Activated naive CD4-positive, alpha-beta T cell treated with anti-CD3 and anti-CD28 coated beads, Interleukin-2, amount 50 U/mL, for 24 hours (primary cell): ENCODE results near the gene SCAPER.
"Not testable (repeated sequence)": the region's sequence is repeated elsewhere in the genome, so short reads cannot be mapped to it uniquely, and the experiment has no call there.

ENCODE experiments used
- H3K27ac Mint-ChIP-seq: one replicate; pipeline ENCODE4 v1.8.0; 2021; ENCODE audit warnings: mild to moderate bottlenecking, mixed read lengths
- H3K27me3 Mint-ChIP-seq: one replicate; pipeline ENCODE4 v1.8.0; 2021; ENCODE audit warnings: mixed read lengths
- H3K36me3 Mint-ChIP-seq: one replicate; pipeline ENCODE4 v1.8.0; 2021; ENCODE audit warnings: mixed read lengths
- H3K4me1 Mint-ChIP-seq: one replicate; pipeline ENCODE4 v1.8.0; 2021; ENCODE audit warnings: mixed read lengths
- H3K4me3 Mint-ChIP-seq: one replicate; pipeline ENCODE4 v1.8.0; 2021; ENCODE audit warnings: mild to moderate bottlenecking, mixed read lengths
- H3K9me3 Mint-ChIP-seq: one replicate; pipeline ENCODE4 v1.8.0; 2021; ENCODE audit warnings: mixed read lengths

The SCAPER gene

DNA sequence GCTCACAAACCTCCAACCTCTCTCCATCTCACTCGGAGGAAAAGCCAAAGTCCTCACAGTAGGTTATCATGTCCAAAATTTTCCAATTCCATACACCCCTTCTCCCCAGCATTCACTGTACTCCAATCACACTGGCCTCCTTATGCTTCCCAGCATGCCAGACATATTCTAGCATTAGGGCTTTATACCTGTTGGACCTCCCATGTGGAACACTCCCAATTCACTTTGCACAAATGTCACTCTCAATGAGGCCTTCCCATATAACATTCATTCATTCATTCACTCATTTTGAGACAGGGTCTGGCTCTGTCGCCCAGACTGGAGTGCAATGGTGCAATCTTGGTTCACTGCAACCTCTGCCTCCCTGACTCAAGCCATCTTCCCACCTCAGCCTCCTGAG, 19.9 kb downstream of the SCAPER start:
- Mint-ChIP-seq H3K27me3 (no peaks in the 10 kb centered on the region), H3K27ac (no peak overlapping the region), H3K4me3 (no peak overlapping the region), H3K9me3 (peaks cover 3% of the 10 kb centered on the region), H3K4me1 (peaks cover 30% of the 10 kb centered on the region), H3K36me3 (peaks cover 14% of the 10 kb centered on the region)

- no peak overlapping the region for H3K27ac Mint-ChIP-seq
These were observed 29.2 kb downstream of the SCAPER start for GRCh38 chr15:76875911-76876310.

GRCh38 chr15:76873066-76873465, 32.1 kb downstream of the SCAPER start:
- not testable (repeated sequence) for H3K27ac Mint-ChIP-seq, H3K4me3 Mint-ChIP-seq, H3K9me3 Mint-ChIP-seq, H3K27me3 Mint-ChIP-seq
- Mint-ChIP-seq H3K4me1 (peaks cover 32% of the 10 kb centered on the region), H3K36me3 (peaks cover 18% of the 10 kb centered on the region)

More at GRCh38 chr15:76875911-76876310, 29.2 kb downstream of the SCAPER start:
- Mint-ChIP-seq H3K27me3 (no peaks in the 10 kb centered on the region), H3K9me3 (no peaks in the 10 kb centered on the region), H3K4me1 (peaks cover 15% of the 10 kb centered on the region), H3K36me3 (peaks cover 16% of the 10 kb centered on the region), H3K4me3 (no peak overlapping the region)

DNA sequence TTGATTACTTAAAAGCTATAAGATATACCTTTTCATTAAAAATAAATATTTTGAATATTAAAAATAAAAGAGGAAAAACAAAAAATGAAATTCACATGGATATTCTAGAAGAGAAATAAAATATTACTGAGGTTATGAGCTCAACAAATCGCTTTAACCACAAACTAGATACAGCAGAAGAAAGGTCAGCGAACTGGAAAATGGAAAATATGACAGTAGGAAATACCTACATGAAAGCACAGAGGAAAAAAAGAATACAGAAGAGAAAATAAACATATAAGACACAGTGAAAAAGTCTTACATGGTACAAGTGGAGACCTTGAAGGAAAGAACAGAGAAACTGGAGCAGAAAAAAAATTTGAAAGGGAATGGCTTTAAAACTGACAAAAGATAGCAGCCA, 33.2 kb downstream of the SCAPER start:
- Mint-ChIP-seq H3K4me1 (peaks cover 43% of the 10 kb centered on the region), H3K27ac (peak overlapping the region; percentile 6), H3K27me3 (no peaks in the 10 kb centered on the region), H3K4me3 (peak overlapping the region; percentile 16), H3K9me3 (no peaks in the 10 kb centered on the region), H3K36me3 (peaks cover 18% of the 10 kb centered on the region)

- no peaks in the 10 kb centered on the region for H3K9me3 Mint-ChIP-seq
- H3K27ac Mint-ChIP-seq: no peak overlapping the region
- peaks cover 71% of the 10 kb centered on the region for H3K4me1 Mint-ChIP-seq
- no peaks in the 10 kb centered on the region for H3K27me3 Mint-ChIP-seq
- H3K4me3 Mint-ChIP-seq: no peak overlapping the region
- H3K36me3 Mint-ChIP-seq: peaks cover 12% of the 10 kb centered on the region
These were observed 36.4 kb downstream of the SCAPER start for GRCh38 chr15:76868740-76869139.

DNA sequence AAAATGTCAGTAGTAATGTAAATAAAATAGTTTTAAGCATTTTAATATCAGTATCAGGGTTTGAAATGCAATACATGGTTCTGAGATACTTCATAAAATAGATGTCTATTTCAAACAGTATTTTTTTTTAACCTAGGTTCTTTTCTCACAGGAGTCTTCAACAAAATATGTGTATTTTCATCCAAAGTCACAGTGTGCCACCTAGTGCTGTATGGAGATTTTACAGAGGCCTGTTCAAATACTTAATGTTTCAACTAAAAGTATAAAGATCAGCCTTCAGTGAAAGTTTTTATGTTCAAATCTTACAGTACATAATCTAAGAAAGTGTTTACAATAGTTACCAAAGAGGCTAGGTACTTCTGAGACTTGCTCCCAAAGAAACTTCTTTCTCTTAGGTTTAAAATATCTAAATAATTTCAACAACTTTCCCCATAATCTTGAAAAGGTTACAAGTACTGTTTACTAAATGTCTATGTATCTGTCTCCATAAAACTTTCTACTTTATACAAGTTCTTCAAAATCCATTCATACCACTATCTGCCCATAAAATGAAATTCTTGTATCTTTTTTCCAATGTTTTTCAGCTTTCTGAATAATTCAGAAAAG, 38.3 kb downstream of the SCAPER start:
- H3K9me3 Mint-ChIP-seq: no peaks in the 10 kb centered on the region
- no peaks in the 10 kb centered on the region for H3K27me3 Mint-ChIP-seq
- H3K4me1 Mint-ChIP-seq: peaks cover 75% of the 10 kb centered on the region
- no peak overlapping the region for H3K27ac Mint-ChIP-seq
- no peak overlapping the region for H3K4me3 Mint-ChIP-seq
- H3K36me3 Mint-ChIP-seq: peaks cover 8% of the 10 kb centered on the region

DNA sequence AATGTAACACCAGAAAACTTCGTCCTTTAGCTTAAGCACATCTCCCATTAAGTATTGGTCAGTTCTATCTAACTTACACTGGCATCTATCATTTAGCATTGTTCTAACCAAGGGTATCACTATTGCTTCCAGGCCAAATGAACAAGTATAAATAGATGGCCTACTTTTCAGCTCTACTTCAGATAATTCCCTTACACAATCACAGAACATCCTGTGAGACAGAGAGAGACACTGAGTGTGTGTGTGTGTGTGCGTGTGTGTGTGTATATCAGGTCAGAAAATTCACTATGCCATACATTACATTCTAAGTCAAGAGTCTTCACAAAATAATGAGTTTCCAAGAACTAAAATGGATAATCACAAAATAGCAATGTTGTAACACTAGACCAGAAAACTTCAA, 39.1 kb downstream of the SCAPER start:
- Mint-ChIP-seq H3K27me3 (no peaks in the 10 kb centered on the region), H3K4me1 (peaks cover 77% of the 10 kb centered on the region), H3K36me3 (peaks cover 8% of the 10 kb centered on the region), H3K27ac (no peak overlapping the region), H3K9me3 (no peaks in the 10 kb centered on the region), H3K4me3 (no peak overlapping the region)

GRCh38 chr15:76865548-76865991, 39.6 kb downstream of the SCAPER start:
- peaks cover 7% of the 10 kb centered on the region for H3K36me3 Mint-ChIP-seq
- no peak overlapping the region for H3K27ac Mint-ChIP-seq
- peaks cover 74% of the 10 kb centered on the region for H3K4me1 Mint-ChIP-seq
- H3K27me3 Mint-ChIP-seq: no peaks in the 10 kb centered on the region
- no peak overlapping the region for H3K4me3 Mint-ChIP-seq
- no peaks in the 10 kb centered on the region for H3K9me3 Mint-ChIP-seq

DNA sequence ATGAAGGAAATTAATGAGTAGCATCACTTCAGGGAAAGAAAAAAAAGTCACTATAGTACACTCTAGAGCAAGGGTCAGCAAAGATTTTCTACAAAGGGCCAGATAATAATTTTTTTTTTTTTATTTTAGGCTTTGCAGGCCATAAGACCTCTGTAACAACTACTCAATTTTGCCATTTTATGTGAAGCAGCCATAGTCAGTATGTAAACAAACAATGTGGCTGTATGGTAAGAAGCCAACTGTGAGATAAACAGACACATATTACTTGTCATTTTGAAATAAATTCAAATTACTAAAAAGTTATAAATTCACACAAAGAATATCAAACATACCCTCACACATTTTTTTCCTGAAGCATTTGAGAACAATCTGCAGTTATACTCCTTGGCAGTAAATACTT, 40.6 kb downstream of the SCAPER start:
- no peak overlapping the region for H3K4me3 Mint-ChIP-seq
- H3K27ac Mint-ChIP-seq: no peak overlapping the region
- H3K4me1 Mint-ChIP-seq: peaks cover 71% of the 10 kb centered on the region
- no peaks in the 10 kb centered on the region for H3K27me3 Mint-ChIP-seq
- H3K36me3 Mint-ChIP-seq: peaks cover 2% of the 10 kb centered on the region
- H3K9me3 Mint-ChIP-seq: no peaks in the 10 kb centered on the region

DNA sequence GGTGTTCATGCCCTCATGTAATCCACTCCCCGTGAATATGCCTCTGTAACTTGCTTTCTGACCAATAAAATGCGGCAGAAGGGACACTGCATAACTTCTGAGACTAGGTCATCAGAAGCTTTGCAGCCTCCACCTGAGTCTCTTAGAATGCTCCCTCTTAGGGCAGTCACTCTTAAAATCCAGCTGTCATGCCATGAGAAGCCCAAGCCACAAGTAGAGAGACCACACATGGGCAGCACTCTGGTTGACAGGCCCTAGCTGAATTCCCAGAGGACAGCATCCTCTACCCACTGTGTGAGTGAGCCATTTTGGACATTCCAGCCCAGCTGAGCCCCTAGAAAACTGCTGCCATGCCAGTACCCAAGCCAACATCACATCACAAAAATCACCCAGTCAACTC, 41.4 kb downstream of the SCAPER start:
- Mint-ChIP-seq H3K9me3 (no peaks in the 10 kb centered on the region), H3K4me1 (peaks cover 66% of the 10 kb centered on the region), H3K27me3 (no peaks in the 10 kb centered on the region), H3K4me3 (no peak overlapping the region), H3K36me3 (peaks cover 2% of the 10 kb centered on the region), H3K27ac (peak overlapping the region; percentile 43)

DNA sequence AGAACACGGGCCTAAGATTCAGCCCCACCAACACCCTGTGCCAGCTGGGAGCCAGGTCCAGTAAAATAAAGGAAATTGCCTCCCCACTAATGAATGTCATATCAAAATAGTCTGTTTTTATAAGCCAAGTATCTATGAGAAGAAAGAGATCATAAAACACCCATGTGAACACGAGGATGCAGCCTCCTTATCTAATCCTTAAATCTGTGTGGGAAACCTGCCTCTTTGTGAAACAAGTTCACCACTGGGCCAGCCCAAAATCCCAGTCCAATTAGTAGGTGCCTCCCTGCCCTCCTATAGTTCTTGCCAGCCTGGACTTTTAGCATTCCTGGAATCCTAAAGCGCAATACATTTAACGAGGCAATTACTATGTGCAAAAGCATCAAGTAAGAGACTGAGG, 42.0 kb downstream of the SCAPER start:
- H3K27me3 Mint-ChIP-seq: no peaks in the 10 kb centered on the region
- H3K4me1 Mint-ChIP-seq: peaks cover 64% of the 10 kb centered on the region
- H3K36me3 Mint-ChIP-seq: peaks cover 4% of the 10 kb centered on the region
- no peak overlapping the region for H3K4me3 Mint-ChIP-seq
- H3K9me3 Mint-ChIP-seq: no peaks in the 10 kb centered on the region
- H3K27ac Mint-ChIP-seq: no peak overlapping the region

DNA sequence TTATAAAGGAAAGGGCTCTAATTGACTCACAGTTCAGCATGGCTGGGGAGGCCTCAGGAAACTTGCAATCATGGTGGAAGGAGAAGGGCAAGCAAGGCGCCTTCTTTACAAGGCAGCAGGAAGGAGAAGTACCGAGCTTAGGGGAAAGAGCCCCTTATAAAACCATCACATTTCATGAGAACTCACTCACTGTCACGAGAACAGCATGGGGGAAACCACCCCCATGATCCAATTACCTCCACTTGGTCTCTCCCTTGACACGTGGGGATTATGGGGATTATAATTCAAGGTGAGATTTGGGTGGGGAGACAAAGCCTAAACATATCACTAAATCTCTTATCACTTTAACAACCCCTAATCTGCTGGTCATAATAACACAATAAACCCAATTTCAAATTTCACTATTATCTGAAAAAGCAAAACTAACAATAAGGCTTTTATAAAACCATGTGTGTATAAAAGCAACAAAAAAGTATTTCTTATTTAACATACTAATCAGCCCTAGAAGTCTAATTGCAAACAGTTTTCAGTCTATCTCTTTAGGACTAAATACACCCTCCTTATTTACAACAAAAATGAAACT, 43.2 kb downstream of the SCAPER start:
- no peak overlapping the region for H3K4me3 Mint-ChIP-seq
- H3K4me1 Mint-ChIP-seq: peaks cover 51% of the 10 kb centered on the region
- peaks cover 4% of the 10 kb centered on the region for H3K36me3 Mint-ChIP-seq
- no peaks in the 10 kb centered on the region for H3K27me3 Mint-ChIP-seq
- no peaks in the 10 kb centered on the region for H3K9me3 Mint-ChIP-seq
- H3K27ac Mint-ChIP-seq: no peak overlapping the region

- Mint-ChIP-seq H3K9me3 (peaks cover 7% of the 10 kb centered on the region), H3K36me3 (peaks cover 16% of the 10 kb centered on the region), H3K4me1 (peaks cover 36% of the 10 kb centered on the region), H3K4me3 (no peak overlapping the region), H3K27me3 (no peaks in the 10 kb centered on the region), H3K27ac (no peak overlapping the region)
These were observed 44.9 kb downstream of the SCAPER start for GRCh38 chr15:76860201-76860600.

DNA sequence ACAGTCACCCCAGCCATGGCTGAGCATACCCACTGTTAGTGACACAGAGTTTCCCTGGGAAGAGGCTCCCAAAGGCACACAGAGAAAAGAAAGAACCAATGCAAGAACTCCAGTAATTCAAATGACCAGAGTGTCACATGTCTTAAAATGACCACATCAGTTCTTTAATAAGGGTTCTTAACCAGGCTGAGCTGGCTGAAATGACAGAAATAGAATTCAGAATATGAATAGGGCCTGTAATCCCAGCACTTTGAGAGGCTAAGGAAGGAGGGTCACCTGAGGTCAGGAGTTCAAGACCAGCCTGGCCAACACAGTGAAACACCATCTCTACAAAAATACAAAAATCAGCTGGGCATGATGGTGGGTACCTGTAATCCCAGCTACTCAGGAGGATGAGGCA, 54.8 kb downstream of the SCAPER start:
- H3K27me3 Mint-ChIP-seq, H3K27ac Mint-ChIP-seq, H3K4me3 Mint-ChIP-seq: not testable (repeated sequence)
- peaks cover 29% of the 10 kb centered on the region for H3K4me1 Mint-ChIP-seq
- H3K36me3 Mint-ChIP-seq: peaks cover 68% of the 10 kb centered on the region
- H3K9me3 Mint-ChIP-seq: peaks cover 25% of the 10 kb centered on the region

DNA sequence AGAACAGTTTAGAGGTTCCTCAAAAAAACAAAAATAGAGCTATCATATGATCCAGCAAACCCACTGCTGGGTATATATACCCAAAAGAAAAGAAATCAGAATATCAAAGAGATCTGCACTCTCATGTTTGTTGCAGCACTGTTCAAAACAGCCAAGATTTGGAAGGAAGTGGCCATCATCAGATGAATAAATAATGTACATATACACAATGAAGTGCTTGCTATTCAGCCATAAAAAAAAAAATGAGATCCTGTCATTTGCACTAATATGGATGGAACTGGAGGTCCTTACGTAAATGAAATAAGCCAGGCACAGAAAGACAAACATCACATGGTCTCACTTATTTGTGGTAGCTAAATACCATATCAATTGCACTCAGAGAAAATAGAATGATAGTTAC, 58.4 kb downstream of the SCAPER start:
- H3K9me3 Mint-ChIP-seq: peaks cover 11% of the 10 kb centered on the region

DNA sequence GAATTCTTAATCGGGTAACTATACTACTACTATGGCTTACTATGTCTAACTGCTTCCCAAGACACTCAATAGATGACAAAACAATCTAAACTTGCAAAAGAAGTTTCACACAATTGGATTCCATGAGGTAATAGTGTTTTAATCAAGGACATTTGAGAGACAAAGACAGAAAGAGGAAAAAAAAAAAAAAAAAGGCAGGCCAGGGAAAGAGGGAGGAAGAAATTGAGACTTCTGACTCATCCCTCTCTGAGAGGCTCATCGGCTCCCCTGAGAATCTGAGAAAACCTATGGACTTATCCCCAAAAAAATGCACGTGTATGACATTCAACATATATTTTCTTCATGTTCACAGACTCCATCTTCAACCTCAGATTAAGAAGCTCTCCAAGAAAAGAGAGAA, 61.0 kb downstream of the SCAPER start:
- Mint-ChIP-seq H3K27me3 (no peaks in the 10 kb centered on the region), H3K4me3 (no peak overlapping the region), H3K36me3 (peaks cover 16% of the 10 kb centered on the region), H3K27ac (peak overlapping the region; percentile 55), H3K9me3 (no peaks in the 10 kb centered on the region), H3K4me1 (peaks cover 46% of the 10 kb centered on the region)

More for the DNA sequence above, 58.4 kb downstream of the SCAPER start:
- Mint-ChIP-seq H3K4me1 (peaks cover 54% of the 10 kb centered on the region), H3K4me3 (no peak overlapping the region), H3K27ac (peak overlapping the region; percentile 64), H3K36me3 (peaks cover 40% of the 10 kb centered on the region), H3K27me3 (no peaks in the 10 kb centered on the region)

GRCh38 chr15:76843269-76843668, 61.9 kb downstream of the SCAPER start:
- Mint-ChIP-seq H3K27me3 (no peaks in the 10 kb centered on the region), H3K4me1 (peaks cover 46% of the 10 kb centered on the region), H3K36me3 (peaks cover 17% of the 10 kb centered on the region), H3K4me3 (no peak overlapping the region), H3K27ac (no peak overlapping the region), H3K9me3 (no peaks in the 10 kb centered on the region)
